GM18861 (cell line): ENCODE data around the gene LIG4.
"Not testable (repeated sequence)": the region's sequence is repeated elsewhere in the genome, so short reads cannot be mapped to it uniquely, and the experiment has no call there.

Source experiments
- ATAC-seq: cut with Tn5 transposase; IDR thresholded peaks from one replicate; pipeline ENCODE4 v1.9.1; 2021; ENCODE audit not compliant: unreplicated experiment

LIG4 gene

GRCh38 chr13:108215436-108215835 lies at the start of gene LIG4:
TSS of gene LIG4 (minus strand) at chr13:108215536. CDS start at chr13:108211268, 4,268 bp downstream.
- peak; percentile 65 for ATAC-seq

- ATAC-seq = no peak
Measured at GRCh38 chr13:108263621-108264355, 48.5 kb upstream of the LIG4 start.

- ATAC-seq = no peak
Measured at GRCh38 chr13:108257248-108257647, 41.9 kb upstream of the LIG4 start.

- ATAC-seq = no peak
Measured at GRCh38 chr13:108249150-108249549, 33.8 kb upstream of the LIG4 start.

- ATAC-seq = no peak
Measured at GRCh38 chr13:108230377-108230776, 15.0 kb upstream of the LIG4 start.

- peak; percentile 30 for ATAC-seq
Measured at GRCh38 chr13:108227651-108228272, 12.4 kb upstream of the LIG4 start.

GRCh38 chr13:108226184-108226583 lies 10.8 kb upstream of the LIG4 start:
- no peak for ATAC-seq

- peak; percentile 75 for ATAC-seq
Measured at GRCh38 chr13:108225440-108225839, 10.1 kb upstream of the LIG4 start.

GRCh38 chr13:108223687-108224503 lies 8.6 kb upstream of the LIG4 start:
- no peak for ATAC-seq

GRCh38 chr13:108220041-108220440 lies 4.7 kb upstream of the LIG4 start:
- no peak for ATAC-seq

GRCh38 chr13:108218044-108218974 lies 3.0 kb upstream of the LIG4 start, which contains the start of gene ABHD13:
TSS of gene ABHD13 (plus strand) at chr13:108218392. CDS start at chr13:108229219, 10,827 bp downstream.
- ATAC-seq = peak; percentile 80

GRCh38 chr13:108217307-108218043 lies 2.1 kb upstream of the LIG4 start:
- ATAC-seq = not testable (repeated sequence)

- ATAC-seq = no peak
Measured at GRCh38 chr13:108214441-108215271, 680 bp downstream of the LIG4 start.

GRCh38 chr13:108213946-108214345 lies 1.4 kb downstream of the LIG4 start:
- ATAC-seq = no peak

GRCh38 chr13:108212886-108213285 lies 2.5 kb downstream of the LIG4 start:
- peak; percentile 35 for ATAC-seq

- ATAC-seq = no peak
Measured at GRCh38 chr13:108210551-108210950, 4.8 kb downstream of the LIG4 start.

GRCh38 chr13:108200781-108201398 lies 14.4 kb downstream of the LIG4 start:
- ATAC-seq = no peak

- no peak for ATAC-seq
Measured at GRCh38 chr13:108195861-108196260, 19.5 kb downstream of the LIG4 start.
